ENCODE data around the gene PTGR2. TPM values are rescaled to one million over a fixed set of nuclear protein-coding genes. Genes with fewer than 3 reads are reported as not detected.

Gene PTGR2
- total RNA-seq, 2 donors from 2014 or later: 7.7 to 21.5 TPM

- H3K27me3 ChIP-seq (ENCODE audit: control insufficient read depth, insufficient read depth, low read length, poor library complexity, severe bottlenecking): no peaks in the 10 kb centered on the region
- H3K9ac ChIP-seq (ENCODE audit: extremely low read depth, low read length, poor library complexity, severe bottlenecking): no peak overlapping the region
- TF ChIP-seq CTCF (conservative IDR thresholded peaks at IDR 0.05): no peak
- DNase-seq: no peak
- Mint-ChIP-seq H3K27ac (no peak overlapping the region), H3K4me1 (no peaks in the 10 kb centered on the region), H3K9me3 (peaks cover 8% of the 10 kb centered on the region), H3K36me3 (ENCODE audit: low read depth) (no peaks in the 10 kb centered on the region), H3K27me3 (ENCODE audit: insufficient read depth) (no peaks in the 10 kb centered on the region), H3K4me3 (no peak overlapping the region)
- no peaks in the 10 kb centered on the region for H3K36me3 ChIP-seq (ENCODE audit: control insufficient read depth, insufficient read depth, low read length)
- H3K9me3 ChIP-seq (ENCODE audit: control insufficient read depth, low read length): peaks cover 8% of the 10 kb centered on the region
- H3K27ac ChIP-seq (ENCODE audit: low read depth, low read length): no peak overlapping the region
- 89 to 100% methylated on average over 1 of the region's 1 CpG for WGBS, 2 experiments (ENCODE audit: insufficient coverage in 1 of 2, insufficient read length in 1 of 2)
- H3K4me3 ChIP-seq (ENCODE audit: low read length): no peak overlapping the region
- H3K4me1 ChIP-seq (ENCODE audit: control insufficient read depth, insufficient read depth, low read length): no peaks in the 10 kb centered on the region
Measured at GRCh38 chr14:73842201-73842600, 9.4 kb upstream of the PTGR2 start.

GRCh38 chr14:73842851-73843250 lies 8.8 kb upstream of the PTGR2 start:
- WGBS, 2 experiments (ENCODE audit: insufficient coverage in 1 of 2, insufficient read length in 1 of 2): 92 to 94% methylated on average over 2 of the region's 2 CpGs

GRCh38 chr14:73843296-73843695 lies 8.3 kb upstream of the PTGR2 start:
- no peak overlapping the region for H3K4me3 ChIP-seq (ENCODE audit: low read length)
- H3K27ac ChIP-seq (ENCODE audit: low read depth, low read length): no peak overlapping the region
- Mint-ChIP-seq H3K9me3 (peaks cover 8% of the 10 kb centered on the region), H3K27ac (no peak overlapping the region), H3K4me3 (no peak overlapping the region), H3K27me3 (ENCODE audit: insufficient read depth) (no peaks in the 10 kb centered on the region), H3K36me3 (ENCODE audit: low read depth) (no peaks in the 10 kb centered on the region), H3K4me1 (no peaks in the 10 kb centered on the region)
- peaks cover 8% of the 10 kb centered on the region for H3K9me3 ChIP-seq (ENCODE audit: control insufficient read depth, low read length)
- 60 to 74% methylated on average over 2 of the region's 2 CpGs for WGBS, 2 experiments (ENCODE audit: insufficient coverage in 1 of 2, insufficient read length in 1 of 2)
- no peak overlapping the region for H3K9ac ChIP-seq (ENCODE audit: extremely low read depth, low read length, poor library complexity, severe bottlenecking)
- DNase-seq: no peak
- no peaks in the 10 kb centered on the region for H3K36me3 ChIP-seq (ENCODE audit: control insufficient read depth, insufficient read depth, low read length)
- H3K4me1 ChIP-seq (ENCODE audit: control insufficient read depth, insufficient read depth, low read length): no peaks in the 10 kb centered on the region
- TF ChIP-seq CTCF (conservative IDR thresholded peaks at IDR 0.05): no peak
- H3K27me3 ChIP-seq (ENCODE audit: control insufficient read depth, insufficient read depth, low read length, poor library complexity, severe bottlenecking): no peaks in the 10 kb centered on the region

More at GRCh38 chr14:73842851-73843250, 8.8 kb upstream of the PTGR2 start:
- H3K4me1 Mint-ChIP-seq: no peaks in the 10 kb centered on the region
- H3K27ac Mint-ChIP-seq: no peak overlapping the region
- Histone ChIP-seq H3K36me3 (ENCODE audit: control insufficient read depth, insufficient read depth, low read length) (no peaks in the 10 kb centered on the region), H3K27ac (ENCODE audit: low read depth, low read length) (no peak overlapping the region), H3K4me3 (ENCODE audit: low read length) (no peak overlapping the region), H3K4me1 (ENCODE audit: control insufficient read depth, insufficient read depth, low read length) (no peaks in the 10 kb centered on the region), H3K9me3 (ENCODE audit: control insufficient read depth, low read length) (peaks cover 8% of the 10 kb centered on the region), H3K9ac (ENCODE audit: extremely low read depth, low read length, poor library complexity, severe bottlenecking) (no peak overlapping the region), H3K27me3 (ENCODE audit: control insufficient read depth, insufficient read depth, low read length, poor library complexity, severe bottlenecking) (no peaks in the 10 kb centered on the region)
- TF ChIP-seq CTCF (conservative IDR thresholded peaks at IDR 0.05): no peak
- H3K36me3 Mint-ChIP-seq (ENCODE audit: low read depth): no peaks in the 10 kb centered on the region
- no peak for DNase-seq
- H3K27me3 Mint-ChIP-seq (ENCODE audit: insufficient read depth): no peaks in the 10 kb centered on the region
- no peak overlapping the region for H3K4me3 Mint-ChIP-seq
- peaks cover 8% of the 10 kb centered on the region for H3K9me3 Mint-ChIP-seq

Measured in endodermal cell (in vitro differentiated cells).